Common myeloid progenitor, CD34-positive (primary cell): ENCODE results near the gene ARFRP1.

Experiments used
- CTCF ChIA-PET: fragments of 350-600 bp; sonication (Branson Sonifier 250); formaldehyde crosslinking; loops from one replicate; lab custom pipeline; 2021; ENCODE audit warnings: antibody characterized with exemption; lab: Charles Lee
- POLR2A ChIA-PET: fragments of 350-600 bp; sonication (Branson Sonifier 250); formaldehyde crosslinking; loops from one replicate; lab custom pipeline; 2021; ENCODE audit warnings: antibody characterized with exemption; lab: Charles Lee
- DNase-seq, 3 donors: peaks; one replicate each; pipeline versions ENCODE4 v3.0.0 to v3.0.0-alpha.2; 2013
- H3K27ac ChIP-seq, 2 experiments: 1 replicate in 1 of 2; 2 replicates in 1 of 2; pipeline ENCODE4 v1.7.0; 2013; ENCODE audit warnings: inconsistent platforms in 2 of 2, low read length in 2 of 2, mild to moderate bottlenecking in 2 of 2, low read depth in 1 of 2, moderate library complexity in 1 of 2; ENCODE audit not compliant: severe bottlenecking in 2 of 2, insufficient read depth in 1 of 2, poor library complexity in 1 of 2
- H3K27me3 ChIP-seq, 5 experiments: replicated peaks in 2 of 5; 1 replicate in 3 of 5; 2 replicates in 2 of 5; pipeline versions ENCODE4 v1.6.1 to v1.7.0; 2013; ENCODE audit warnings: low read length in 4 of 5, mild to moderate bottlenecking in 2 of 5, moderate library complexity in 2 of 5, inconsistent platforms in 1 of 5; ENCODE audit not compliant: insufficient read depth in 5 of 5, control insufficient read depth in 4 of 5
- H3K36me3 ChIP-seq, 4 experiments: 1 replicate in 2 of 4; 2 replicates in 2 of 4; pipeline versions ENCODE4 v1.6.1 to v1.7.0; 2013; ENCODE audit warnings: low read length in 3 of 4, control low read depth in 1 of 4, mild to moderate bottlenecking in 1 of 4; ENCODE audit not compliant: control insufficient read depth in 4 of 4, insufficient read depth in 4 of 4
- H3K4me1 ChIP-seq, 4 experiments: 1 replicate in 3 of 4; 2 replicates in 1 of 4; pipeline versions ENCODE4 v1.6.1 to v1.7.1; 2013; ENCODE audit warnings: low read length in 3 of 4, mild to moderate bottlenecking in 3 of 4, control low read depth in 1 of 4, inconsistent platforms in 1 of 4, moderate library complexity in 1 of 4; ENCODE audit not compliant: control insufficient read depth in 4 of 4, insufficient read depth in 4 of 4; ENCODE audit errors: control extremely low read depth in 1 of 4
- H3K4me3 ChIP-seq, 7 experiments: 1 replicate in 4 of 7; 2 replicates in 3 of 7; pipeline versions ENCODE4 v1.5.1 to v1.7.0; 2013; ENCODE audit warnings: mild to moderate bottlenecking in 7 of 7, low read length in 6 of 7, moderate library complexity in 6 of 7, inconsistent platforms in 2 of 7, low read depth in 2 of 7, control low read depth in 1 of 7; ENCODE audit not compliant: insufficient read depth in 4 of 7, control insufficient read depth in 1 of 7; ENCODE audit errors: extremely low read depth in 1 of 7
- H3K9me3 ChIP-seq, 5 experiments: 1 replicate in 4 of 5; 2 replicates in 1 of 5; pipeline versions ENCODE4 v1.6.1 to v1.7.1; 2013; ENCODE audit warnings: low read length in 4 of 5, mild to moderate bottlenecking in 2 of 5, inconsistent platforms in 1 of 5, low read depth in 1 of 5, moderate library complexity in 1 of 5; ENCODE audit not compliant: control insufficient read depth in 4 of 5, insufficient read depth in 2 of 5; ENCODE audit errors: control extremely low read depth in 1 of 5
- WGBS: methylation state at CpG from one replicate; pipeline ENCODE4 v1.1.5; 2013; ENCODE audit not compliant: insufficient coverage; 5-methylcytosine and 5-hydroxymethylcytosine counted together

Gene ARFRP1

DNA sequence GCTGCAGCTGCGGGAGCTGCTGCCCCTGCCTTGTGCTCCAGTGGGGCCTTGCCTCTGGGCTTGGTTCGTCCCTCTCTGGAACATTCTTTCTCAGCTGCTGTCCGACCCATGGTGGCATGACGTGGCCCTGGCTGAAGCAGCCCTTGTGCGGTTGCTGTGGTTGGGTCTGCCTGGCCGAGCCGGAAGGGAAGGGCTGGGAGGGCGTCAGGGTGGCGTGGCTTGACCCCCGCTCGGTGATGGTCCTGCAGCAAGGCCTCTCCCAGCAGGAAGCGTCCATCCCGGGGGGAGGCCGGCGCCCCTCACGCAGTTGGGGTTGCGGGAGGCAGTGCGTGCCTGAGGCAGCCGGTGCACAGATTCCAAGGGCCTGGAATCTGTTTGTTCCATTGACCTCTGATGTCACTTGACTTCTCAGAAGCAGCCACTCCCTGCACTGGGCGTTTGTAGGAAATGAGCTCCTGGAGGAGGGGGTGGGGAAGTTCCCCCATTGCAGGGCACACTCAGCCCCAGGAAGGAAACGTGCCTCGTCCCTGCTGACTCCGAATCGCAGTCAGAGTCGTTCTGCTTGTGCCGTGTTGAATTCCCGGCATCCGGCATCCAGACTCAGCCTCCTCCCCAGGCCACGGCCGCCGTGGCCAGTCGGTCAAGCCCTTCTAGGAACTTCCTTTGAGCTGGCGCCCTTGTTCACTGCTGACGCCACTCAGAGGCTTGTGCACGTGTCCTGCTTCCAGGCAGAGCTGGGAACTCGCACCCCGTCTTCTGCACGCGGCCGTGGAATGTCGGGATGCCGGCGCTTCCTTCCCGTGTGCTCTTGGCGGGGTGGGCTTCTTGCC is 21.1 kb downstream of the ARFRP1 start:
- CTCF ChIA-PET = no interaction called here
- peak; percentile 31 to 73 (median 68) for DNase-seq
- peak overlapping the region in 4 of 7 experiments; percentile 23 to 67 (median 55) for H3K4me3 ChIP-seq
- H3K36me3 ChIP-seq = peaks cover 0 to 12% (median under 1%) of the 10 kb centered on the region in 4 experiments
- H3K4me1 ChIP-seq = peaks cover 0 to 27% (median 19%) of the 10 kb centered on the region in 4 experiments
- POLR2A ChIA-PET = no interaction called here
- H3K9me3 ChIP-seq = no peaks in the 10 kb centered on the region
- H3K27me3 ChIP-seq = no peaks in the 10 kb centered on the region
- no peak overlapping the region for H3K27ac ChIP-seq
- 27% methylated on average over 35 of the region's 45 CpGs for WGBS

GRCh38 chr20:63686094-63686491 is 21.7 kb downstream of the ARFRP1 start:
- WGBS = 91% methylated on average over 13 of the region's 24 CpGs
- Histone ChIP-seq H3K27ac (no peak overlapping the region), H3K4me1 (peaks cover 0 to 27% (median 19%) of the 10 kb centered on the region in 4 experiments), H3K36me3 (peaks cover 0 to 12% (median under 1%) of the 10 kb centered on the region in 4 experiments), H3K9me3 (no peaks in the 10 kb centered on the region), H3K4me3 (no peak overlapping the region), H3K27me3 (no peaks in the 10 kb centered on the region)
- DNase-seq = no peak
- ChIA-PET CTCF (no interaction called here), POLR2A (no interaction called here)

DNA sequence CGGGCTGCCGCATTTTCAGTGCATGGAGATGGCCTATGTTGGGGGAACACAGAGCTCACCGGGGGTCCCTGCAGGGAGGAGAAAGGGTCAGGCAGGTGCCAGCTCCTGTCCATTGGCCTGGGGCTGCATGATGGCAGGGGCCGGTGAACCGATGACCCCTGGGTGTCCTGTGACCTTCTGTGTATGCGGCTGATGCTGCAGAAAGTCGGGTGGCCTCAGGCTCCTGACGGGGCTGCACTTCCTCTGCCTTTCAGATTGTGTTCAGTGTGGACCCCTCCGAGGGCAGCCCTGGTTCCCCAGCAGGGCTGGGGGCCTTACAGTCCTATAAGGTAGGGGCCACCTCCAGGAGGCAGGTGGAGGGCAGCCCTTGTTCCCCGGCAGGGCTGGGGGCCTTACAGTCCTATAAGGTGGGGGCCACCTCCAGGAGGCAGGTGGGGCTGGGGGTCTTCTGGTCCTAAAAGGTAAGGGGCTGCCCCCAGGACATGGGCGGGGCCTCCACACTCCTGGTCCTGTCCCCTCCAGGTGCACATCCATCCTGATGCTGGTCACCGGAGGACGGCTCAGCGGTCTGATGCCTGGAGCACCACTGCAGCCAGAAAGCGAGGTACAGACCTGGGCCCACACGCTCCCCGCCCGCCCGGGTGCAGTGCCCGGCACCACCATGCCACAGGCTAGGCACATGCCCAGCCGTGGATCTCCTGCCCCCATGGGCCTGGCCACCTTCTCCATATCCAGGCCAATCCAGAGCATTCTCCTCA is 22.3 kb downstream of the ARFRP1 start:
- Histone ChIP-seq H3K4me3 (no peak overlapping the region), H3K36me3 (peaks cover 0 to 15% (median under 1%) of the 10 kb centered on the region in 4 experiments), H3K9me3 (no peaks in the 10 kb centered on the region), H3K27ac (no peak overlapping the region), H3K4me1 (peaks cover 0 to 27% (median 19%) of the 10 kb centered on the region in 4 experiments), H3K27me3 (no peaks in the 10 kb centered on the region)
- 94% methylated on average over 17 of the region's 21 CpGs for WGBS
- ChIA-PET POLR2A (no interaction called here), CTCF (no interaction called here)
- DNase-seq = no peak

GRCh38 chr20:63682384-63683139 is 25.2 kb downstream of the ARFRP1 start:
- Histone ChIP-seq H3K9me3 (no peaks in the 10 kb centered on the region), H3K4me1 (peaks cover 0 to 24% (median 17%) of the 10 kb centered on the region in 4 experiments), H3K27ac (no peak overlapping the region), H3K27me3 (no peaks in the 10 kb centered on the region), H3K36me3 (peaks cover 0 to 36% (median 10%) of the 10 kb centered on the region in 4 experiments), H3K4me3 (no peak overlapping the region)
- 73% methylated on average over 19 of the region's 22 CpGs for WGBS
- CTCF ChIA-PET = interaction anchor here (1.7 kb wide), 1 partner anchor 91 kb away, joined by 3 read pairs; no protein-coding TSS in a partner anchor
- no peak for DNase-seq
- POLR2A ChIA-PET = interaction anchor here (0.6 to 1.5 kb wide), 3 partner anchors 13 to 125 kb away, joined by 3 to 6 read pairs (median 4); no protein-coding TSS in a partner anchor

- no peak for DNase-seq
- H3K36me3 ChIP-seq = peaks cover 0 to 40% (median 12%) of the 10 kb centered on the region in 4 experiments
- no peaks in the 10 kb centered on the region for H3K27me3 ChIP-seq
- H3K4me3 ChIP-seq = no peak overlapping the region
- CTCF ChIA-PET = interaction anchor here (0.8 to 1.7 kb wide), 3 partner anchors 13 to 92 kb away, joined by 3 read pairs; no protein-coding TSS in a partner anchor
- H3K27ac ChIP-seq = no peak overlapping the region
- peaks cover 0 to 15% (median 8%) of the 10 kb centered on the region in 4 experiments for H3K4me1 ChIP-seq
- 97% methylated on average over 13 of the region's 13 CpGs for WGBS
- no peaks in the 10 kb centered on the region for H3K9me3 ChIP-seq
- POLR2A ChIA-PET = interaction anchor here (0.7 kb wide), 1 partner anchor 124 kb away, joined by 4 read pairs; no protein-coding TSS in a partner anchor
These were observed 26.1 kb downstream of the ARFRP1 start for GRCh38 chr20:63681609-63682142.

- Histone ChIP-seq H3K27me3 (no peaks in the 10 kb centered on the region), H3K27ac (no peak overlapping the region), H3K36me3 (peaks cover 0 to 43% (median 12%) of the 10 kb centered on the region in 4 experiments), H3K9me3 (no peaks in the 10 kb centered on the region), H3K4me3 (no peak overlapping the region), H3K4me1 (peaks cover 0 to 8% (median 2%) of the 10 kb centered on the region in 4 experiments)
- CTCF ChIA-PET = interaction anchor here (0.8 to 1.7 kb wide), 4 partner anchors 12 to 93 kb away, joined by 3 read pairs; no protein-coding TSS in a partner anchor
- no peak for DNase-seq
- POLR2A ChIA-PET = no interaction called here
- WGBS = 97% methylated on average over 23 of the region's 23 CpGs
These were observed 26.7 kb downstream of the ARFRP1 start for GRCh38 chr20:63680857-63681608.
